Mucosa of gallbladder (tissue), 1 donor: ENCODE measurements around the gene CPB2. TPM values are rescaled to one million over a fixed set of nuclear protein-coding genes. Genes with fewer than 3 reads are reported as not detected.
A peak's percentile ranks its signal among the peaks of the same experiment; 100 is the strongest.

ENCODE experiments used
- DNase-seq: peaks from one replicate; pipeline ENCODE4 v3.0.0-alpha.2; 2020; ENCODE audit warnings: low spot score
- total RNA-seq: library from RNA; stranded (reverse); gene quantifications from one replicate; pipeline ENCODE4 v1.2.1, GENCODE V29; 2021
- donor health status: DM: no; HTN: no; CAD: no.

Gene CPB2, protein sequence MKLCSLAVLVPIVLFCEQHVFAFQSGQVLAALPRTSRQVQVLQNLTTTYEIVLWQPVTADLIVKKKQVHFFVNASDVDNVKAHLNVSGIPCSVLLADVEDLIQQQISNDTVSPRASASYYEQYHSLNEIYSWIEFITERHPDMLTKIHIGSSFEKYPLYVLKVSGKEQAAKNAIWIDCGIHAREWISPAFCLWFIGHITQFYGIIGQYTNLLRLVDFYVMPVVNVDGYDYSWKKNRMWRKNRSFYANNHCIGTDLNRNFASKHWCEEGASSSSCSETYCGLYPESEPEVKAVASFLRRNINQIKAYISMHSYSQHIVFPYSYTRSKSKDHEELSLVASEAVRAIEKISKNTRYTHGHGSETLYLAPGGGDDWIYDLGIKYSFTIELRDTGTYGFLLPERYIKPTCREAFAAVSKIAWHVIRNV
- 13.3 TPM for total RNA-seq

DNA sequence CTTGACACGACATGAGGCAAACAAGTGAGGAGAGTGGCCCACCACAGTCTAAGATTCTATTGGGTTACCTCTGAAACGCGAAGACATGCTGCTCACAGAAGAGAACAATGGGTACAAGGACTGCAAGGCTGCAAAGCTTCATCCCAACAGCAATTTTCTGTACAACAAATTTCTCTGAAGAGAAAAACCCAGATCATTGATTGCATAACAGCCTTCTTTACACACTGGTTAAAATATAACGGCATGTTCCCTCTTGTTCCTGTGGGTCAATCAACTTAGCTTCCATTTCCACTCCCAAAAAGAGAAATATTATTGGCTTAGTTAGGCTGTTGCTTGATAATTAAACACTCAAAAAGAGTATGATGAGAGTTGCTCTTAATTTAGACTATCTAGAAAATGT is at the start of gene CPB2:
TSS of gene CPB2 (minus strand) at position 166 of the 400 bp plus-strand sequence. CDS start at position 142, 24 bp downstream.
- DNase-seq: no peak

DNA sequence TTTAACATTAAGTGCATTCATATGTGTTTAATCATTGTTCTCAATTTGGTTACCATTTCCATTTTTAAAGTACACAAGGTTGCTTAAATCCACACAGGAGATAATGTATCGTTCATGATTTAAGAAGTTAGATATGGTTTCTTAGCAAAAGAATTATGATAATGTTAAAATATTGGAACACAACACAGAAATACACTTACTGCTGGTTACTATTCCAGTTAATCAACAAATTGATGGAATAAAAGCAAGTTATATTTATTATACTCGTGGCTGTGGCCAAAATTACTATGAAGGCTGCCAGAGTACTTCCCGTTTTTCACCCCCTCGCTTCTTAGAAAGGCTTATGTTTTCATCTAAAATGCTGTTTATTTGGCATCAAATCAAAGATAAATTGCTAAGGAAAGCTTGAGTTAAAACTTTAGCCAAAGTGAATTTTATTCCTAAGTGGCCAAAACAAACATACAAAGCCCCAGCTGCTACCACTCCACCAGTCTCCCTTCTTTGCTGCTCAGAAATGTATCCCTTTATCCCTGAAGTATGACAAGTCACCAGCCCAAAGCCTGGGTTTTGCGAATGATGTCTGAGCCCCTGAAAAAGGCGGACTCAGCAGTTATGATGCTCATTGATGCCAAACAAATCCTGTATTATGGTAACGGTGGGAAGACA is 49.4 kb upstream of the CPB2 start:
- no peak for DNase-seq

DNA sequence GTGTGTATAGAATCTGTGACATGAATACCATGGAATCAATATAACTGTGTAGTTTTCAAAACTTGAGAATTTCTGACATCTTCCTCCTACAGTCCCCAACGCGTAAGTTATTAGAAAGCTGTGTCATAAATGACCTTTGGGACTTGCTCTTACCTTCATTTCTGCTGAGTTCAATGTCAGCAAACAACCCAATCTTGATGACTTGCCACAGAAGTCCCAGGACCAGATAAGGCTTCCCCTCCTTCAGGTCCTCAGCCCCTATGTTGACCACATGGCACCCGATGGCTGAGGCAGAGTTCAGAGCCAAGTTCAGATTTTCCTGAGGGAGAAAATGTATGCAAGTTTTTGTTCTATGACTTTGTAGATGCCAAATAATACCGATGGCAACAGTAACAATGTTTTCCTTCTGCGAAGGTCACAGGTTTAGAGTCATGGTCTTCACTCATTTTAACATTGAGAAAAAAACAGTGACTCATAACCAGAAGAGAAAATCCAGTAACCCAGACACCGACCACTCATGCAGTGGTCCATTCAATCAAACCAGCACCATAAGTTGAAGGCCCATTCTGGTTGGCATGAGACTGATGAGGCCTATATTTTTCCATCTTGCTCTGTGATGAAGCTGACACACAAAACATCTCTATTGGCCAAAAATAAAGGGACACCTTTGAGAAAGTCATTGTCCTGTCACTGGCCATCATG is 47.9 kb upstream of the CPB2 start:
- DNase-seq: no peak

DNA sequence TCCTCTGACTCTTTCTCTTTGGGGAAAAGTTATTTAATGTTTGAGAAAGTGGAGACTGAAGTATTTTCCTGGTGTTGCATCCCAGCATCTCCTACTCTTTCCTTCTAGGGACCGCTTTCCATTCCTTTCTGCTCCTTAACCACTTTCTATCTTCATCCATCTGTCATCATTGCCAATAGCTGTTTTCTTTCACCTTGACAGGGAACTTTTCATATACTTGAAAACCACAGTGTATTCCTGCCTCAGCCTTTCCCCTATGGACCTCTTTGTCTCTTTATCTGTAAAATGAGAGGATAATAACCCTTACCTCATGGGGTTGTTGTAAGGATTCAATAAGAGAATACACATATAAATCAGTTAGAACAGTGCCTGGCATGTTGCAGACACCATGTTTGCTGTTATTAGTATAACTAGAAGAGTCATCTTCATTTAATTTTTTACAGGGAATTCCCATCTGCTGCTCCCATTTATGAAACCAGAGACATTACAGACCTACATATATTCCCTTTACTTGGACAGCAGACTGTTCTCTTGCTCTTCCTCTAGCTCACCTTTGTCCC is 45.4 kb upstream of the CPB2 start:
- DNase-seq: no peak

DNA sequence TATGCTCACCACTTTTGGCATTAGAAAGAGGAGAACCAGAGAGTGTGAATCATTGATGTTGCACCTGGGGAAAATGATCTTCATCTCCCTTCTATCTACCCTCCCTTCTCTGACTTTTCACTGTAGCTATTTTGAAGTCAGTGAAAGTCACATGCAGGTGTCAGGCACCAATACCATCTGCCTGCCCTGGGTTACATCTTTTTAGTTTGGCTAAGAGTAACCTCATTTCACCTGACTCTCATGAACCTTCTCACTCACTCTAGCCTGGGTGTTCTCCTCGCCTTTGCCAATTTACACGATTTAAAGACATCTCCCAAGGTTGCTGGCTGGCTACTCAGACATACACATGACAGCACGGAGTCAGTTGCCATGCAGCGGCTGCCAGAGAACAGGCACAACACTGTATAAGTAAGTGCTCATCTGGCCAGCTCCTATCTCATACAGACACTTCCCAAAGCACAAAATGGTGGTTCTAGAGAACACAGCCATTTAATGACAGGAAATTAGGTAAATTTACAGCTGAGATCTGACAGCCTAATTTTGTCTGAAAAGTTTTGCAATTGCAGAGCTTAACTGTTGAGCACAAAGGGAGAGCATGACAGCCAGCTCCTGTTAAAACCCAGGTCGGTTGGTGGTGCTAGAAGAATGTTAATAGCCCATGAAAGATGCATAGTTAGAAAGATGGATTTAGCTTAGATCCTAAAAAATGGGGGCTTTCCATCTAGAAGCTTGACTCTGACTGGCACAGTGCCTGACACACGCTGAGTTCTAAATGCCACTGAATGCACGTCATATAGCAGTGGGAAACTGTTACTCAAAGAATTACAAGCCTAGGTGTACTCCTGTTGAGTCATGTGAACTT is 44.7 kb upstream of the CPB2 start:
- no peak for DNase-seq

DNA sequence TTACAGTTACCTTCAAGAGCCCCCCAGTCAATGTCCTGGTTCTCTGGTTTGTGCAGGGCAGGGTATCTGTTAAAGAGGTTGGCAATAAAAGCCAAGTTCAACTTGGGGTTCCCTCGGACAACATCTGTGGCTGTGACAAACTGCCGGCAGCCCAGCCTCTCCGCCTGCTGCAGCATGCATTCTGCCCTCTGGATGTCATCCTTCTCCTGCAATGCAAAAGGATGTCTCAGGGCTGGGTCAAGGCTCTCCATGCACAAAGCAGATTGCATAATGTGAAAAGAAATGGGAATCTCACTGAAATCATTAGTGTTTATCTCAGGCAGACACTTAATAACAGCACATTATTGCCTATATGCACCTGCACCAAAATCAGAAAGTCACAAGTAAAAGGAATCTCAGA is 42.1 kb upstream of the CPB2 start:
- DNase-seq: no peak

DNA sequence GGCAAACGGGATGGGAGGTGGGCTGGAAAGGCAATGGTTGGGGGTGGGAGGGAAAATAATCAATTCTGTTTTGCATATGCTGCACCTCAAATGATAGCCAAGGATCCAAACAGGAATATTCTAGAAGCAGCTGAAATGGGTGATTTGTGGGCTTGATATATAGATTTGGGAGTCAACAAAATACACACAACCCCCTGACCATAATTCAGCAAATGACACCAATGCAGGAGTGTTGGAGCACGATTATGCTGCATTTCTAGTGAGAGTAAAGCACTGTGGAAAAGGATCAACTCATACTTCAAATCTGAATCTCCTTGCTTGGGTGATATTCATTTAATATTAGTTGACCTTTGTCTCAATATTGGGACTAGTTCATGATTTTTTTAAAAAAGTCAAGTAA is 41.1 kb upstream of the CPB2 start:
- no peak for DNase-seq

DNA sequence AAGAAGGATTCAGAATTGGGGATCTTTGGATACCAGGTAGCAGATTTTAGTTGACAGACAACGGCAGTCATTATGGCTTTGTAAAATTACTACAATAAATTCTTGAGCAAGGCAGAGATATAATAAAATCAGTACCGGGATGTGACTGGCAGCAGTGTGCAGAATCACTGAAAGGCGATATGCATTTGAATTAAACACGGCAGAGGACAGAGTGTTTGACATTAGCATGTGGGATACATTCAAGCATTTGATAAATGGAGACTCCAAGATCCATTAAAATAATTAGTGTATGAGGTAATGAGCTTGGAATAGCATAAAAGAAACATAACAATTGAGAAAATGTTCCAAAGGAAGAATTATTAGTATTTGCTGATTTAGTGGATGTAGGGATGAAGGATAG is 40.3 kb upstream of the CPB2 start:
- DNase-seq: no peak

DNA sequence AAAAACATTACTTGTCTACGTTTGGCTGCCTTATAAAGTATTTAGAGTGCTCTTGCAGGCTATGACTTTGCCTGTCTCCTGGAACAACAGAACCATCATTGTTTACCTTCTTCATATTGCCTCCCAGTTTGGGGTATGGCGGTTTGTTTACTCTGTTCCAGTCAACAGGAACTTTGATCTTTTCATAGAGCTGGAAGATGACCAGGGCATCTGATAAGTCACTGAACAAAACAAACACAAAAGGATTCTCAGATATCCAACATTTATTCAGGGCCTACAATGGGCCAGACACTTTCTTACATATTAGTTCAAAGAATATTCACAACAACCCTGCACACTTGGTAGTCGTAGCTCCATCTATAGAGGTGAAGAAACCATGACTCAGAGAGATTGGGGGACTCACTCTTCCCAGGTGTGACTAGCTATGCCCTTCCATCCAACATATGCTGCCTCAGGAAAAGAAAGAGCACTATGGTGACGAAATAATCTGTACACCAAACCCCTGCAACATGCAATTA is 38.4 kb upstream of the CPB2 start:
- DNase-seq: peak; percentile 35

DNA sequence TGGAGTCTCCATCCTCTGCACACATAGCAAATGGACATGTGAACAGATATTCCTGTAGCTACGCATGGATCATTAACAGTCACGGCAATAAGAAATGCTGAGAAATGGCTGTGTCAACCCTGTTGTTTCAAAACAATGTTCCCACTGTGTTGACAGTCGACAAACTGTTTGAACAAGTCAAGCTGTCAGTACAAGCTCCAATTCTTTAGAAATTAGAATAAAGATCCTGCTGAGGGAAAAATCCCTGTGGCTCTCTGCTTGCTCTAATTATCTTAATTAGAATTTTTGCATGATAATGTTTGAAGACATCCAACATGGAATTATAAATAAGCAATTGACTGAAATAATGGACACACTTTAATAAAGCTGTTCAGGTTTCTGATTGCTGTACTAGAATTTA is 37.9 kb upstream of the CPB2 start:
- DNase-seq: no peak

DNA sequence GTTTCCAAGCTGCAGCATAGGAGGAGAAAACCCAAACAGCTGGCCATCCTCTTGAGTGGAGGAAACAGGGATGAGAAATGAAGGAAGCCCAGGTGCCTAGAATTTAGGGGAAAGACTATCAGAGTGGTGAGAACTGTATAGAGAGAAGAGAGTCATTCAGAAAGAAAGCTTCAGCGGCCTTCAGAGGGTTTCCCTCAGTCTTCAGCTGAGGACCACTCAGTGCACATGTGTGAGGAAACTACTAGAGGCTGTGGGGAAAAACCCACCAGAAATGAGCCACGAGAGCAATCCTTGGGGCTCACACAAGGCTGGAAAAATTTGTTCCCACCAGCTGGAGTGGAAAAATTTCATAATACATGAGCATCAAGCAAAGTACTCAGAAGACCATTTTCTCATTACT is 35.2 kb upstream of the CPB2 start:
- DNase-seq: no peak

DNA sequence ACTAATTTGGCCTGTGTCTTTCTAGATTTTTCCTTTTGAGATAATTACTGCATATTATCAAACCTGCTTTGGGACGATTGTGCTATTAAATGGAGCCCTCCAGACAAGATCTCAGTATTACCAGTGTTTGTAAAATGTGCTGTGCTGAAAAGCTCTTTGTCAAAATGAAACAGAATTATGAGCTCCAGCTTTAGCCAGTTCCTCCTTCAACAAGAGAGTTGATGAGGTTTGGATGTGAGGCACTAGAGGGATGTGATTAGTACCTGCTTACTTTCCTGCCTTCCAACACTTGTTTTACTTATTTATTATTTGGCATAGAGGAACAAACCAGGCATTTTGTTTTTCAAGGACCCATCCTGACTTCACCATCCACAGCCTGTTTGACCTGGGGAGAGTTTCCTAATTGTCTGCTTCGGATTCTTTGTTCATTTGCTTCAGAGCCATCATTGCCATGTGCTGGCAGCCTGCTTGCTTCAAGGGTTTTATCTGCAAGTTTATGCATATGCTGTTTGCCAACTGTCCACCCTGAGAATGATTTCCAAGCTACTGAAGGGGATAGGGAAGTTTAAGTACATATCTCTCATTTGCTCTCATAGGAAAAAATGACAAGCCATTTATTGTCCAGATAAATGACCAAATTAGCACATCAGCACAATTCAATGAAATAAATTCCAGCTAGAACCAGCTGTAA is 32.9 kb upstream of the CPB2 start:
- no peak for DNase-seq

DNA sequence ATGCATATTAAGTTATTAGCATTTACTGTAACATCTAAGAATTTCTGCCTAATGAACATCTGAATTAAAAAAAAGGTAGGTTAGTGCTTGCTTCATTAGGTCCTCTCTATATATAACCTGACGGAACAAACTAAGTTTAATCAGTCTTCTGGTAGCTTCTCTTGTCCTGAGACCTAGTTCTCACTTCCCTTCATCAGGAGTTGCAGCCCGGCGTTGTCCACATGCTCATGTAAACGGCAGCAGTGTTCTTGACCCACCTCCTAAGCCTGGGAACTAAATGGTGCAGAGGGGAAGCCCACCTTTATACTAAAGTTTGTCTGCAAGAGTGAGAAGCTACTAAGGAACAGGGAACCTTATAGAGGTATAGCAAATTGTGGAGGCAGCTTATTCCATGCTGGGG is 31.9 kb upstream of the CPB2 start:
- no peak for DNase-seq

DNA sequence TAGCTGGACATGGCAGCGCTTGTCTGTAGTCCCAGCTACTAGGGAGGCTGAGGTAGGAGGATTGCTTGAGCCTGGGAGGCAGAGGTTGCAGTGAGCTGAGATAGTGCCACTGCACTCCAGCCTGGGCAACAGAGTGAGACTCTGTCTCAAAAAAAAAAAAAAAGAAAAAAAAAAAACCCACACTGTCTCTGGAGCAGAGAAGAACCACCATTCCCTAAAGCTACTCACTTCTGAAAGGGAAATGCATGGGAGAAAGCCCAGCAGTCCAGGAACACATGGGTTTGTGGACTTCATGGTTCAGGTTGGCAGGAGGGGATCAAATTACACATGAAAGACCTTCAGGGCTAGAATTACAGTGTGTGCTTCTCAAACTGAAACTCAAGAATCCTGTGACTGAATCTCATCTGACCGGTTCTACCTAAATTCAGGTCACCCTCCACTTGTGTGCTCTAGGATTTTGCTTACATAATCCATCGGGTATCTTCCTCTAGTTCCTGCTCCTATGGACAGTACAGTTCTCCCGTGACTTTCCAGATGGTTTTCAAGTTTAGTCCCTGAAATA is 30.2 kb upstream of the CPB2 start:
- DNase-seq: peak; percentile 53

DNA sequence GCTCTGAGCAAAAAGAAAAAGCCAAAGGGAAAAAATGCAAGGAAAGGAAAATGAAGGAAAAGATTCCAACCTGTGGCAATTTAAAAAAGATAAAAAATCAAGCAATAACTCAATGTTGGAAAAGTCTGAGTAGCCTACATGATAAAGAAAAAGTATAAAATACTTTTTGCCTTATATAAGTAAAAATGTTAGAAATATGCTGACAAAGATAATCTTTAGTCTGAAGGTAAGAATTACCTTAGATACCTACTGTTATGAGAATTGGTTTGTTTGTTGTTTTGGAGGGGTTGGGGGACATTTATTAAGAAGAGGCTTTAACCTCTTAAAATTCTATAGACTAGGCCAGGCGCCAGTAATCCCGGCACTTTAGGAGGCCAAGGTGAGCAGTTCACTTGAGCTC is 29.7 kb upstream of the CPB2 start:
- no peak for DNase-seq

DNA sequence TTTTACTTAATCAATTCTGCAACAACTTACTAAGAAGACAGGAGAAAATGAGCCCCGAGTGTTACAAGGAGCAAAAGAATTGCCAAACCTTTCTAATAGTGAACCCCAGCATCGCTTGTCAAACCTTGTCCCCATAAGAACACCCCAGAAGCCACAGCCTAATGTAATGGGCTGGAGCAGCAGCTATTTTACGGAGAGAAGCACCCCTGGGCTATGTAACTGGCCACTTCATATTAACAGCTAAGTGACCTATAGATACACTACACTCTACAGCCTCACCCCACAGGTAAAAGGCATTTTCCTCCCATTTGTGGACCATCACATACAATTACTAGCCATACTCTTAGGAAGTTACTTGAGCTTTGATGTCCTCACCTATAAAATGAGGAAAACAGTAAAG is 27.3 kb upstream of the CPB2 start:
- no peak for DNase-seq

DNA sequence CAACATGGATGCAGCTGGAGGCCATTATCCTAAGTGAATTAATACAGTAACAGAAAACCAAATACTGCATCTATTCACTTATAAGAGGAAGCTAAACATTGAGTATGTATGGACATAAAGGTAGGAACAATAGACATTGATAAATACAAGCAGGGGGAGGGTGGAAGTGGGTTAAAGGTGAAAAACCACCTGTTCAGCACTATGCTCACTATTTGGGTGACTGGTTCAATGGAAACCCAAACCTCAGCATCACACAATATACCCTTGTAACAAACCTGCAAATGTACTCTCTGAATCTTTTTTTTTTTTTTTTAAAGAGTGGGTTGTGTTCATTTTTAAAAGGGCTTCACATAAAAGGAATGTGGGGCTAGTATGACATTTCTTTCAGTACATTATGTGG is 26.9 kb upstream of the CPB2 start:
- DNase-seq: no peak

DNA sequence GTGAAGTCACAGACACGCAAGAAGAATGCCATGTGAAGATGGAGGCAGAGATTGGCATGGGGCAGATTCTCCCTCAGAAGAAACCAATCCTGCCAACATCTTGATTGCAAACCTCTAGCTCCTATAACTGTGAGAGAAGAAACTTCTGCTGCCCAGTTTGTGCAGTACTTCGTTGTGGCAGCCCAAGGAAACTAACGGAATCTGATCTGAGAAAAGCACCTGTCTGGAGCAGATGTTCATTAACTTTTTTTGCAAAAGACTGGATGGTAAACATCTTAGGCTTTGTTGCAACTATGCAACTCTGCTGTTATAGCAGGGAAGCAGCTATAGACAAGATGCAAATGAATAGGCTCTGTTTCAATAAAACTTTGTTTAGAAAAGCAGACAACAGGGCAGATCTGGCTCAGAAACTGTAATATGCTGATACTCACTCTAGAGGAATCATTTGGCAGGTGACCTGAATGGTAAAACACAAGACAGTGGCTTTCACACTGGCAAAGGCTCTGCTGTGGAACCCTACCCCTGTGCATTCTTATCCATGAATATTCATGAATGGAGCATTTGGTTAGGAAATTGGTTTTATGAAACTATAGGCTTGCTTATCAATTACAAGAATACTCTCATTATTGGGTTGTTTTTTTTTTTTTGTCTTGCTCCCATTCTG is 25.3 kb upstream of the CPB2 start:
- DNase-seq: no peak

DNA sequence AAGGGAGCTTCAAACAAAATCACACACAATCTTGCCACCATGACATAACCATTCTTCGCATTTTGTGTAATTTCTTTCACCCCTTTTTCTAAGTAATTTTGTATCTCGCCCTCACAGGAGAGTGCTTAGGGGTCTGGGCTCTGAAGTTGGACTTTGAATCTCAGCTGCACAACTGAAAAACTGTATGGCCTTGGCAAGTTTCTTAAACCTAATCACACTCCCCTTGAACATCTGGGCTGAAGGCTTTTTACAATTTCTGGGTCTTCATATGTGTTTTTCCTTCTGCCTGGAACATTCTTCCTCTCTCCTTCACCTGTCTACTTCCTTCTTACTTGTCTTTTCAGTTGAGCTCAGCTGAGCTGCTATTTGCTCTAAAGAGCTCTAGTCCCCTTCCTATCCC is 24.3 kb upstream of the CPB2 start:
- no peak for DNase-seq
